ENCODE results near the gene AUTS2. TPM values are rescaled to one million over a fixed set of nuclear protein-coding genes. Genes with fewer than 3 reads are reported as not detected.

AUTS2 gene
- total RNA-seq, 6 donors from 2014 or later: 38.9 to 151 (median 55.8) TPM

- TF ChIP-seq CTCF (IDR thresholded peaks at IDR 0.05) (no peak), POLR2AphosphoS5 (IDR thresholded peaks at IDR 0.05) (no peak), POLR2A (IDR thresholded peaks at IDR 0.05) (no peak), EP300 (IDR thresholded peaks at IDR 0.05) (no peak)
- Histone ChIP-seq H3K27me3 (no peaks in the 10 kb centered on the region), H3K4me3 (no peak overlapping the region), H3K27ac (no peak overlapping the region), H3K4me1 (no peaks in the 10 kb centered on the region), H3K9me3 (no peaks in the 10 kb centered on the region), H3K36me3 (no peaks in the 10 kb centered on the region)
- 55 to 68% methylated on average over 4 of the region's 4 CpGs for WGBS, 2 donors
- ATAC-seq (ENCODE audit: low FRiP score in 2 of 2) (no peak), DNase-seq (no peak)
Measured at GRCh38 chr7:70678621-70679251, 1080.5 kb downstream of the AUTS2 start.

- DNase-seq: no peak
- H3K4me1 ChIP-seq: no peaks in the 10 kb centered on the region
- H3K36me3 ChIP-seq: no peaks in the 10 kb centered on the region
- no peak for ATAC-seq (ENCODE audit: low FRiP score in 2 of 2)
- TF ChIP-seq CTCF (IDR thresholded peaks at IDR 0.05): no peak
- no peak for TF ChIP-seq POLR2AphosphoS5 (IDR thresholded peaks at IDR 0.05)
- no peak for TF ChIP-seq EP300 (IDR thresholded peaks at IDR 0.05)
- no peak overlapping the region for H3K27ac ChIP-seq
- 85 to 90% methylated on average over 4 of the region's 4 CpGs for WGBS, 2 donors
- H3K4me3 ChIP-seq: no peak overlapping the region
- no peaks in the 10 kb centered on the region for H3K27me3 ChIP-seq
- no peaks in the 10 kb centered on the region for H3K9me3 ChIP-seq
Measured at GRCh38 chr7:70679661-70680060, 1081.4 kb downstream of the AUTS2 start.

GRCh38 chr7:70680306-70680705 lies 1082.0 kb downstream of the AUTS2 start:
- no peaks in the 10 kb centered on the region for H3K36me3 ChIP-seq
- H3K9me3 ChIP-seq: no peaks in the 10 kb centered on the region
- no peaks in the 10 kb centered on the region for H3K4me1 ChIP-seq
- ATAC-seq (ENCODE audit: low FRiP score in 2 of 2) (no peak), DNase-seq (no peak)
- H3K4me3 ChIP-seq: no peak overlapping the region
- no peak overlapping the region for H3K27ac ChIP-seq
- 96% methylated on average over 4 of the region's 4 CpGs for WGBS, 2 donors
- TF ChIP-seq CTCF (IDR thresholded peaks at IDR 0.05) (no peak), POLR2AphosphoS5 (IDR thresholded peaks at IDR 0.05) (no peak), POLR2A (IDR thresholded peaks at IDR 0.05) (no peak), EP300 (IDR thresholded peaks at IDR 0.05) (no peak)
- no peaks in the 10 kb centered on the region for H3K27me3 ChIP-seq

- DNase-seq (peak in 1 of 2 donors; percentile 33), ATAC-seq (ENCODE audit: low FRiP score in 2 of 2) (no peak)
- Histone ChIP-seq H3K4me1 (no peaks in the 10 kb centered on the region), H3K9me3 (no peaks in the 10 kb centered on the region), H3K36me3 (no peaks in the 10 kb centered on the region), H3K4me3 (no peak overlapping the region), H3K27ac (no peak overlapping the region), H3K27me3 (no peaks in the 10 kb centered on the region)
- TF ChIP-seq EP300 (IDR thresholded peaks at IDR 0.05) (no peak), POLR2A (IDR thresholded peaks at IDR 0.05) (no peak), CTCF (IDR thresholded peaks at IDR 0.05) (no peak), POLR2AphosphoS5 (IDR thresholded peaks at IDR 0.05) (no peak)
- 94 to 95% methylated on average over 7 to 15 of the region's 15 CpGs for WGBS, 2 donors
Measured at GRCh38 chr7:70680743-70681468, 1082.6 kb downstream of the AUTS2 start.
